GM12801 (cell line): ENCODE results near the gene ABCF2.

Source experiments
- TF ChIP-seq, protein P1 (sequence below): IDR thresholded peaks from one replicate; pipeline ENCODE4 v1.5.1; 2011; ENCODE audit warnings: control low read depth; ENCODE audit not compliant: insufficient read length; ENCODE audit errors: extremely low read depth

ABCF2 gene

DNA sequence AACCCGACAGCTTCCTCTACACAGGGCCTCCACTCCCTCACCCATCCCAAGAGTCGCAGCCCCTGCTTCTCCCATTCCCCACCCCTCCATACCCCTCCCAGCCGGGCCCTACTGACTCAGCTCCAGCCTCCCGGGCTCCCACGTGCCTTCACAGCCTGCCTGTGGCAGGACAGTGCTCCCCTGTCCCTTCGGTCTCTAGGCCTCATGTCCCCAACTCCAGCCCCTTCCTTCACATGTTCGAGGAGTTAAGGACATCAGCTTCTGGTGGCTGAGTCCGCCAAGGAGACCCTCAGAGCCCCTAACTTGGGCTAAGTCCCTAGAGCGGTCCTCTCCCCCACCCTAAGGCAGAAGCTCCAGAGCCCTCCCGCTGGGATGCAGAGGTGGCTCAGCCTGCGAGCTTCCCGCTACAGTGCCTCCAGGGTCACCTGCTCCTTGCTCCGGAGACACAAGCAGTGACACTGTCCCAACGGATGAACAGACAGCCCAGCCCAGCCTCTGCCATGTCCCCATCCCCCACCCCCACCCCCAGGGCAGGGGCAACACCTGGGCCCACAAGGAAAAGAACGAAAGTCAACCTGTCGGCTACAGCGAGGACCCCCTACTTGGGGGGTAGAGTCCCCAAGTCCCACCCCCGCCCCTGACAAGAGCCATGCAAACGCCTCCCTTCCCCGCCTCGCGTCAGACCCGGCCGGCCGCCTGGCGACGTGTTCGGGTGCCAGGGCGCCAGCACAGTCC, 20.8 kb upstream of the ABCF2 start:
- TF ChIP-seq, protein P1, sequence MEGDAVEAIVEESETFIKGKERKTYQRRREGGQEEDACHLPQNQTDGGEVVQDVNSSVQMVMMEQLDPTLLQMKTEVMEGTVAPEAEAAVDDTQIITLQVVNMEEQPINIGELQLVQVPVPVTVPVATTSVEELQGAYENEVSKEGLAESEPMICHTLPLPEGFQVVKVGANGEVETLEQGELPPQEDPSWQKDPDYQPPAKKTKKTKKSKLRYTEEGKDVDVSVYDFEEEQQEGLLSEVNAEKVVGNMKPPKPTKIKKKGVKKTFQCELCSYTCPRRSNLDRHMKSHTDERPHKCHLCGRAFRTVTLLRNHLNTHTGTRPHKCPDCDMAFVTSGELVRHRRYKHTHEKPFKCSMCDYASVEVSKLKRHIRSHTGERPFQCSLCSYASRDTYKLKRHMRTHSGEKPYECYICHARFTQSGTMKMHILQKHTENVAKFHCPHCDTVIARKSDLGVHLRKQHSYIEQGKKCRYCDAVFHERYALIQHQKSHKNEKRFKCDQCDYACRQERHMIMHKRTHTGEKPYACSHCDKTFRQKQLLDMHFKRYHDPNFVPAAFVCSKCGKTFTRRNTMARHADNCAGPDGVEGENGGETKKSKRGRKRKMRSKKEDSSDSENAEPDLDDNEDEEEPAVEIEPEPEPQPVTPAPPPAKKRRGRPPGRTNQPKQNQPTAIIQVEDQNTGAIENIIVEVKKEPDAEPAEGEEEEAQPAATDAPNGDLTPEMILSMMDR: no peak

GRCh38 chr7:151246851-151247580, 20.0 kb upstream of the ABCF2 start:
- TF ChIP-seq, protein P1: no peak

- TF ChIP-seq, protein P1: no peak
Measured at GRCh38 chr7:151246102-151246850, 19.3 kb upstream of the ABCF2 start.

- TF ChIP-seq, protein P1: no peak
Measured at GRCh38 chr7:151245360-151246101, 18.5 kb upstream of the ABCF2 start.

DNA sequence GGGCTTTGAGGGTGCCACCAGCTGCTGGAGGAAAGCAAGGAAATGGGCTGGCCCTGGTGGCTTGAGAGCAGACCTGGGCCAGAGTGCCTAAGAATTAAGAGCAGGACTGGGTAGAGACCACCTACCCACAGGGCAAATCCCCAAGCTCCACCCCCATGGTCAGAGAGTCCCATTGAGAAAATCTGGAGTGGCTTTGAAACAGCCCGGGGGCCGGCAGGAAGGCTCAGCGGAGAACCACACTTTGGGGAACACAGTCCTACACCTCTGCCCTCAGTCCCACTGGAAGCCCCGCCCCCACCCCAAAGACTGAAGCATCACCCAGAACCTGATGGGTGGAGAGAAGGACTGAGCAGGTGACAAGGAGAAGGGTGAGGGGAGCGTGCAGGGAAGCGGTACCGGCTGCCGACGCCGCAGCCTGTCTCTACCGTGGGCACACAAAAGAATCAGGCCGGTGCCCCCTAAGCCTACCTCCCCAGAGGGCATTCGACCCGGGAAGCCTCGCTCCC, 17.9 kb upstream of the ABCF2 start:
- TF ChIP-seq, protein P1: no peak

DNA sequence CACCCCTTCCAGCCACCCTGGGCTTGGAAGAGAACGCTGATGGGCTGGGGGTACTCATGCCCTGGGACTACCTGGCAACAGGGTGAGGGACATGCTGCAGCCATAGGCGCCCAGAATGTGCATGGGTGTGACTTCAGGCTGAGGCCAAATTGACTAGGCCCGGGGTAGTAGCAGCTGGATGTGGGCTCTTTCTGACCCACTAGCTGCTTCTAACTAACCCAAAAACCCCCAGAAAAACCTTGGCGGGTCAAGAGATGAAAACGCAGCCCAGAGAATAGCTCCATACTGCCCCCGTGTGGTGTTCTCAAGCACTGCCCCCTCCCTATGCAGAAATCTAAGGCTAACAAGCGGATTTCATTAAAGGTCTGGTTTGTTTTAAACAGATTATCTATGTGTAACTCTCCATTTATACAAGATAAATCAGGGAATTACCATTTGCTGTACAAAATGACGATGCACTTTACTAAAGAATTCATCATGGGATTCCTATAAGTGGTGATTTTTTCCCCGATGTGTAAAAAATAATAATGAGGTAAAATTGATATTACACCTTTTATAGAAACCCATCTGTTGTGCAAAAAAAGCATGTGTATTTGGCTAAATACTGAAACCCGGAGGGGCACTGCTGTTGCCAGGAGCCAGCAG, 17.3 kb upstream of the ABCF2 start:
- TF ChIP-seq, protein P1: no peak
